GM19455 (cell line): Measurements from ENCODE around the gene INPP5B.
"Not testable (repeated sequence)": the region's sequence is repeated elsewhere in the genome, so short reads cannot be mapped to it uniquely, and the experiment has no call there.

Experiments used
- ATAC-seq: cut with Tn5 transposase; IDR thresholded peaks from one replicate; pipeline ENCODE4 v1.9.1; 2021; ENCODE audit not compliant: unreplicated experiment

INPP5B gene

DNA sequence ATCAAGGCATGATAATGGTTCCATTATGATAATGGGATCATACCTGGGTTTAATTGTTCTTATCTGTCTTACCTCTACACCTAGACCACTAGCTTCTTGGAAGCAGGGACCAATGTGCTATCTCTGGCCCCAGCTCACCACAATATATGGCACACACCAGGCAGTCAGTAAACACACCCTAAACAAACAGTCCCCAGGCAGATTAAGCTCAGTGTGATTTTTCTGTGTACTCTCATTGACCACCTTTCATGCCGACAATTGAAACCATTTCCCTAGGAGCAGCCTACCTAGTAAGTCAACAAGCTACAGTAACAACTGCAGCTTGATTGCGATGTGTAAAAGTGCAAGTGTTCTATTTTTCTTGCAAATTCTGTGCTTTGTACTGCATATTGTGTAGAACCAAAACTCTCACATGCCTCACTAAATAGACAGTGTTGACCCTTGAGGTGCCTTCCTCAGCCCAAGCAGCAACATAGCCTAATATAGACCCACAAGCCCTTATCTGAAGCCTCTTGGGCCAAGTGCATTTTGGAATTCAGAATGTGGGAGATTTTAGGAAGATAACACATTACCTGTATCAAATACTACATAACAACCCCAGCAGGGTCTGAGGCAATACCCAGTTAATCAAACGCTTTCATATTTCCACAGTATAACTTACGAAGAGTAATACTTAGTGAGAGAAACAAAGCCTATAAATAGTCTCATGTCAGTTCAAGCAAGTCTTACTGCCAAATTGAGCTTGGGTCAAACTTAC is 32.0 kb downstream of the INPP5B start:
- ATAC-seq = no peak

DNA sequence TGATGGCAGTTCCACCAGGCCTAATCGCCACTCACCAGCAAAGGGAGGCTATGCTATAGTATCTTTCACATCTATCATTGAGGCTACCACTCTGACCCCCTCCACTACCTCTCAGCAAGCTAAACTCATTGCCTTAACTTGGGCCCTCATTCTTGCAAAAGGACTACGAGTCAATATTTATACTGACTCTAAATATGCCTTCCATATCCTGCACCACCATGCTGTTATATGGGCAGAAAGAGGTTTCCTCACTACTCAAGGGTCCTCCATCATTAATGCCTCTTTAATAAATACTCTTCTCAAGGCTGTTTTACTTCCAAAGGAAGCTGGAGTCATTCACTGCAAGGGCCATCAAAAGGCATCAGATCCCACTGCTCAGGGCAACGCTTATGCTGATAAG is 35.4 kb downstream of the INPP5B start:
- ATAC-seq = not testable (repeated sequence)

DNA sequence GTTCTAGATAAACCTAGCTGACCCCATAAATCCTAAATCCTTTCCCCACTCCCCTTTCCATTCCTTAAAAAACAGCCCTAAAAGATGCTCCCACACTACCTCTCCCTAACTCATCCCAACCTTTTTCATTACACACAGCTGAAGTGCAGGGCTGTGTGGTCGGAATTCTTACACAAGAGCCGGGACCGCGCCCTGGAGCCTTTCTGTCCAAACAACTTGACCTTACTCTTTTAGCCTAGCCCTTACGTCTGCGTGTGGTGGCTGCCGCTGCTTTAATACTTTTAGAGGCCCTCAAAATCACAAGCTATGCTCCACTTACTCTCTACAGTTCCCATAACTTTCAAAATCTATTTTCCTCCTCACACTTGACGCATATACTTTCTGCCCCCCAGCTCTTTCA is 36.0 kb downstream of the INPP5B start:
- not testable (repeated sequence) for ATAC-seq

DNA sequence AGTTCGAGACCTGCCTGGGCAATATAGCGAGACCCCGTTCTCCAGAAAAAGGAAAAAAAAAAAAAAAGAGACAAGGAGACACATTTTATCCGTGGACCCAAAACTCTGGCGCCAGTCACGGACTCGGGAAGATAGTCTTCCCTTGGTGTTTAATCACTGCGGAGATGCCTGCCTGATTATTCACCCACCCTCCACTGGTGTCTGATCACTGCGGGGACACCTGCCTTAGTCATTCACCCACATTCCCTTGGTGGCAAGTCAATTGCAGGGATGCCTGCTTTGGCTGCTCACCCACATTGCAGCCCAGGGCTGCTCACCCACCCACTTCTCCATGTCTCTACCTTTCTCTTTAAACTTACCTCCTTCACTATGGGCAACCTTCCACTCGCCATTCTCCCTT is 38.3 kb downstream of the INPP5B start:
- ATAC-seq = not testable (repeated sequence)

DNA sequence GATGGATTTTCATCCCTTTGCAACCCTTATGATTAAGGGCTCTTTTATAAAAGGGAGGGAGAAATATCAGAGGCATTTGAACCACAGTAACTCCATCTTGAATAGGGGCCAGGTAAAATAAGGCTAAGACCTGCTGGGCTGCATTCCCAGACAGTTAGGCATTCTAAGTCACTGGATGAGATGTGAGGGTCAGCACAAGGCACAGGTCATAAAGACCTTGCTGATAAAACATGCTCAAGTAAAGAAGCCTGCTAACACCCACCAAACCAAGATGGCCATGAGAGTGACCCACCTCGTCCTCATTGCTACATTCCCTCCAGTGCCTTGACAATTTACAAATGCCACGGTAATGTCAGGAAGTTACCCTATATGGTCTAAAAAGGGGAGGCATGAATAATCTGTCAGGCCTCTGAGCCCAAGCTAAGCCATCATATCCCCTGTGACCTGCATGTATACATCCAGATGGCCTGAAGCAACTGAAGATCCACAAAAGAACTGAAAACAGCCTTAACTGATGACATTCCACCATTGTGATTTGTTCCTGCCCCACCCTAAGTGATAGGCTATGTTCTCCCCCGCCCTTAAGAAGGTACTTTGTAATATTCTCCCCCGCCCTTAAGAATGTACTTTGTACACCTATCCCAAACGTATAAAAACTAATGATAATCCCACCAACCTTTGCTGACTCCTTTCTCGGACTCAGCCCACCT is 39.3 kb downstream of the INPP5B start:
- not testable (repeated sequence) for ATAC-seq

DNA sequence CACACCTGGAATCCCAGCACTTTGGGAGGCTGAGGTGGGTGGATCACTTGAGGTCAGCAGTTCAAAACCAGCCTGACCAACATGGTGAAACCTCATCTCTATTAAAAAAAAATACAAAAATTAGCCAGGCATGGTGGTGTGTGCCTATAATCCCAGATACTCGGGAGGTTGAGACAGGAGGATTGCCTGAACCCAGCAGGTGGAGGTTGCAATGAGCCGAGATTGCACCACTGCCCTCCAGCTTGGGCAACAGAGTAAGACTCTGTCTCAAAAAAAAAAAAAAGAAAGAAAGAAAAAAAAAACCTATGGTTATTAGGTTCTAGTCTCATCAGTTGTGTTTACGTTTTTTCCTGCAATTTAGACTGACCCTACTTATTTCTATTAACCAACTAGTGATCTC is 40.3 kb downstream of the INPP5B start:
- not testable (repeated sequence) for ATAC-seq

DNA sequence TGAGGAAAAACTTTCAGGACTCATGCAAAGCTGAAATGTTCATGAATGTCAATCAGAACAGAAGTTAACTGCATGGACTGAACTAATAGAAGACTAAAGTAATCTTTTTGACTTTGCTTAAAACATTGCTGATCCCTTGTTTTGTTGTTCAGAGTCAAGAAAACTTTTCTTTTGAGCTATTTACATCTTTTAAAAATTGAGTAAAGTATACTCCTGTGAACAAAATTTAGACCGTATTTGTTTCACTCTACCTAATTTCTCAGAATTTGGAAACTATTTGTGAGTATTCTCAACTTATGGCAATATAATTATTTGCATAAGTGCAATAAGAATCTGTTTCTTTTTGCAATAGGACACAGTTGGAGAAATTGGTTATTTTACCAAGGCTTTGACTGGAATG is 41.1 kb downstream of the INPP5B start:
- no peak for ATAC-seq

DNA sequence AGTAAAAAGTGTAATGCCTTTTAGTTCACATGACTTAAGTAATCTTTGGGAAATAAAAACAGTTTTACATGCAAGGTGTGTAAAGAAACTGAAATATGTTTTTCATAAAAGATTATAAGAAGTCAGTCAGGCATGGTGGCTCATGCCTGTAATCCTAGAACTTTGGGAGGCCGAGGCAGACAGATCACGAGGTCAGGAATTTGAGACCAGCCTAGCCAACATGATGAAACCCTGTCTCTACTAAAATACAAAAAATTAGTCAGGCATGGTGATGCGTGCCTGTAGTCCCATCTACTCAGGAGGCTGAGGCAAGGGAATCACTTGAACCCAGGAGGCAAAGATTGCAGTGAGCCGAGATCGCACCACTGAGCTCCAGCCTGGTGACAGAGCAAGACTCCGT is 42.9 kb downstream of the INPP5B start:
- ATAC-seq = not testable (repeated sequence)

DNA sequence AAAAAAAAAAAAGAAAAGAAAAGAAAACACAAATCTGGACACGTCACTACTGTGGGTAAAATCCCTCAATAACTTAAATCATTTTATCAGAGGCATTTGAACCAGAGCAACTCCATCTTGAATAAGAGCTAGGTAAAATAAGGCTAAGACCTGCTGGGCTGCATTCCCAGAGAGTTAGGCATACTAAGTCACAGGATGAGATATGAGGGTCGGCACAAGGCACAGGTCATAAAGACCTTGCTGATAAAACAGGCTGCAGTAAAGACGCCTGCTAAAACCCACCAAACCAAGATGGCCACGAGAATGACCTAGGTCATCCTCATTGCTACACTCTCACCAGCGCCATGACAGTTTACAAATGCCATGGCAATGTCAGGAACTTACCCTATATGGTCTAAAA is 43.9 kb downstream of the INPP5B start:
- no peak for ATAC-seq

DNA sequence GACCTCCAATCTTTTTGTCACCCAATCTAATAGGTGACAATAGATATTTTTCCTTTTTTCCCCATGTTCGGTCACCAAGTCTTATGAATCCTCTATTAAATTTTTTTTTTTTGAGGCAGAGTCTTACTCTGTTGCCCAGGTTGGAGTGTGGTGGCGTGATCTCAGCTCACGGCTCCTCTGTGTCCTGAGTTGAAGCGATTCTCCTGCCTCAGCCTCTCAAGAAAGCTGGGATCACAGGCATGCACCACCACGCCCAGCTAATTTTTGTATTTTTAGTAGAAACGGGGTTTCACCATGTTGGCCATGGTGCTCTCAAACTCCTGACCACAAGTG is 45.0 kb downstream of the INPP5B start:
- no peak for ATAC-seq

DNA sequence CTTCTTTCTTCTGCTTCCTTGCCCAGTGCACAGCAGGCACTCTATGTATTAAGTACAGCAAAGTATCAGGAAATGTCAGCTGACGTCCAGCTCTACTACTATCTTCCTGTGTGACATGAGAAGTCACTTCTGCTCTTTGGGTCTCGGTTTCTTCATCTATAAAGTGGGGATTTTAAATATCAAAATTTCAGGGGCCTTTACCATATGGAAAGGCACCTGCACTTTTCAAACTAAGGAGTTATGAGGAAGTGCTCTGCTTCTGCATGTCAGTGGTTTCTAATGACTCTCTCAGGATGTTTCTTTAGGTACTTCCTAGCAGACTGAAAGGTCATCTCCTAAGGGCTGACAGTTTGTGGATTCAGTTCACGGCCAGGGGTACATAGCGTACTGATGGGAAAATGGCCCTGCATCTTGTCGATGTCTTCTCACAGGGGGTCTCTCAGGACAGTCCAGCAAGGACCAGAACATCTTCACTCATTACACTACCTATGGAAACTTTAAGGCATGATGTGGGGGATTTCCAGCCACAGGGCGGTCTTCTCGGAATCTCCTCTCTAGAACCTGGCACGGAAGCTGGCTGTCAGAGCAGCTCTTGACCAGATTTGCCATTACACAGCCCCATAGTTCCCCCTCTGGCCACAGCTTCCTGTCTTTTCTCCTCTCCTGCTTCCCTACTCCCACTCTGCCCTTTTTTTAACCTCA is 45.5 kb downstream of the INPP5B start:
- no peak for ATAC-seq

DNA sequence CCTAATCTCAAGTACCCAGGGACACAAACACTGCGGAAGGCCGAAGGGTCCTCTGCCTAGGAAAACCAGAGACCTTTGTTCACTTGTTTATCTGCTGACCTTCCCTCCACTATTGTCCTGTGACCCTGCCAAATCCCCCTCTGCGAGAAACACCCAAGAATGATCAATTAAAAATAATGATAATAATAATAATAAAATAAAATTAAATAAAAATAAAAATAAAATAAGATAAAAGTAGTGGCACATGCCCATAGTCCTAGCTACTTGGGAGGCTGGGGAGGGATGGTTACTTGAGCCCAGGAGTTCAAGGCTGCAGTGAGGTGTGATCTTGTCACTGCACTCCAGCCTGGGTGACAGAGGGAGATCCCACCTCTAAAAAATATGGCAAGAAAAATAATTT is 49.3 kb downstream of the INPP5B start:
- ATAC-seq = not testable (repeated sequence)

DNA sequence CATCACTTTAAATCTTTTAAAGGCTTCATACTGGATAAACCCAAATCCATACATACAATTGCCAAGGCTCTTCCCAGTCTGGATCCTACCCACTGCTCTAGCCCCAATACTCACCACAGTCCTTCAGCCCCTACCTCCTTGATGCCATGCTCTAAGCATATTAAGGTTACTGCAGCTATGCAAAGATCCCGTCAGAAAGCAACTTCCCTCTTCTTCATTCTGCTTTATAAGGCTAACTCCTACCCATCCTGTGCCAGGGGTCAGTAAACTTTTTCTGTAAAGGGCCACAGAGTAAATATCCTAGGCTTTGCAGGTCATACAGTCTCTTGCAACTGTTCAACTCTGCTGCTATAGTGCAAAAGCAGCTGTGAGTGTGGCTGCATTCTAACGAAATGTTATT is 53.2 kb downstream of the INPP5B start:
- no peak for ATAC-seq

DNA sequence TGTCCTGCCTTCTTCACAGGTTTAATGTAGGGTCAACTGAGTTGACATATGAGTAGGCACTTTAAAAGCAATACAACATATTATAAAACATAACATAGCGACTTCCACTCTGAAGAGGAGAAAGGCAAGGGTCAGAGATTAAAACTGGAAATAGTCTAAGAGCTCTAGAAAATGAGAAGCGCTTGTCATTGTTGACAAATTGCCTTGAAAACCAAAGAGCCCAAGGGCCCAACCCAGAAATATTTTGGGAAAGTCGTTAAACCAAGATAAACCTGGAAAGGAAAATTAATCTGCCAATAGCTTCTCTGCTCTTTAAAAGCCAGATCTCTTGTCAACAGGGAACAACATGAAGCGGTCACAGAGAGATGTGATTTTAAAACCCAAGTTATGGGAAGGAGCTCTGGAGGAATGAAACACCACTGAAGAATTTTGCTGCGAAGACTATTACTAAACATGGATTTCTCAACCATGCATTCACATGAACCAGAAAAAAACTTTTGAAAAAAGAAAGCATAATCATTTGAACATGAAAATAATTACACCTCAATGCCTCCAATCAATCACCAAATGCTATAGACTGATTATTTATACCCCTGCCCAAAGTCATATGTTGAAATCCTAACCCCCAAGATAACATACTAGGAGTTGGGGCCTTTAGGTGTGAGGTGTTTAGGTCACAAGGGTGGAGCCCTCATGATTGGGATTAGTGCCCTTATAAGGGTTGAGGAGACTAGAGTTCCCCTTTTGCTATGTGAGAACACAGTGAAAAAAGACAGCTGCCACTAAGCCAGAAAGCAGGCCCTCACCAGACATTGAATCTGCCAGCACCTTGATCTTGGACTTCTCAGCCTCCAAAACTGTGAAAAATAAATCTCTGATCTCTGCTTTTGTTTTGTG is 54.5 kb downstream of the INPP5B start:
- no peak for ATAC-seq

DNA sequence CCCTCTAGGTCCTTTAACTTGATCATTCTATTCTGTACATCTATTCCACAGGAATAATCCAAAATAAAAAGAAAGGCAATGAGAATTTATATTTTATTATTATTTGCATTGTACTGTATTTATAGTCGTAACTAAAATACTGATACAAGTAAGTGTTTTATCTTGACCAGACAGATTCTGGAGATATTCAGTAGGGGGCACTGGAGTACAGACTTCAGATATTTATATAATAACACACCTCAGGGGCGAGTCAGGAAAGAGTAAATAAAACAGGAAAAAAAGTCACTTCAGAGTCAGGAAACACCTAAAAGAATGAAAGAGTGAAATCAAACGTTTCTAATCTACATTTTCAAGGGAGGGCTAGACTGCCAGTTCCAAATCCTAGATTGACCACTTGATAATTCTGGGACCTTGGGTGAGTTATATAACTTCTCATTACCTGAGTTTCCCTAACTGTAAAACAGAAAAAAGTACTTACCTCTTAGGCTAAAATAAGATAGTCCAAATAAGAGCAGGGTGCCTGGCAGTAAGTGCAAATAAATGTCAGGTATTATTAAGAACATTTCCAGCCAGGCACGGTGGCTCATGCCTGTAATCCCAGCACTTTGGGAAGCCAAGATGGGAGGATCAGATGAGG is 56.4 kb downstream of the INPP5B start:
- no peak for ATAC-seq

DNA sequence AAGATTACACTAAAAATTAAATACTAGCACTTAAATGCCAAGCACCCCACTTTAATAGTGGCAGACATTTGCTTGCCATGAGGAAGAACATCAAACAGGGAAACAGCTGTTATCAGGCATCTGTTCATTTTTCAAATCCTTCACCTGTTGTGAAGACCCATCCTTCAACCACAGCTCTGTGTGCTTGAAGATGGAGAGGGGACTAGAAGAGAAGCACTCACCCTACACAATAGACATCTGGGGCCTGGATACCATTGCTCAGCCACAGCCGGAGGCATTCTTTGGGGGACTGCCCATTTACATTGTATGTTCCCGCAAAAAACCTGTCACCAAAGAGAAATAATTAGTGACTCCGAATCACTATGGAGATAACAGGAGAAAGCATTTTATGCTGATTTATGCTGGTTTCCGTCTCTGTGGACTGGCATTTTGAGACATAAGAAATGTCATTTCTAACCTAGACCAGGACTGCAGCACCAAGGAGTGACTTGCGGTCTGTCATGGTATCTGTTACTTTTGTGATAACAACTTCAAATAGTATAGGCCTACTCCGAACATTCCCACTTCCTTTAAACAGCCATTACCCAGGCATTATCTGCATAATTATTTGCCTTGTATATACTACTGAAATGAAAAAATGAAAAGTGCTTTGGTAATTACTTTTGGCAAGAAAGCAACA is 58.7 kb downstream of the INPP5B start:
- no peak for ATAC-seq

DNA sequence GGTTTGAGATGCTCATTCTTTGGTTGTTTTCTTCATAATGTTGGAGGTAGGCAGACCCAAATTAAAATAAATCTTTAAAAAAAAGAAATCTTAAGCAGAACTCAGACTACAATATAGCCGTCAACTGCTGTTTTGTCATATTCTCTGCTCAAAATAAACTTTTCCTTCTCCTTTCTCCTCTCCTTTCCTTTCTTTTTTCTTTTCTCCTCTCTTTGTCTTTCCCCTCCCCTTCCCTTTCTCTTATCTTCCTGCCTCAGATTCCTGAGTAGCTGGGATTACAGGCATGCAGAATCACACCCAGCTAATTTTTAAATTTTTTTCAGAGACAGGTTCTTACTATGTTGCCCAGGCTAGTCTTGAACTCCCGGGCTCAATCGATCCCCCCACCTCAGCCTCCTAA is 62.7 kb downstream of the INPP5B start:
- no peak for ATAC-seq

DNA sequence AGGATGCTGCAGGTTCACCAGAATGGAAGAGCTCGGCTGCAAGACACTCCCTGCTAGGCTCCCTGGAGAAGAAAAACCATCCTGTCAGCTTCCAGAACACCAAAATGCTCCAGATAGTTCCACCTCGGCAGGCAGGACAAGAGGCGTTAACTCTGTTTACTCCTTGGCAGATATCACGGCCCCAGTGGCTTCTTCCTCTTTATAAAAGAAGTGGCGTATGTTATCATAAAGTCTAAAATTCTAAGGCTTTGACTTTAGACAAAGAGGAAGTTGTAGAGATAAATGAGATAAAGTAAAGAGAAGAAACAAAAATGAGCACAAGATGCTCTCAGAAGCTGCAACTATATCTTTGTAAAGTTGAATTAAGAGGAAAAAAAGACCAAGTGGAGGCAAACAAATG is 63.2 kb downstream of the INPP5B start:
- ATAC-seq = no peak

DNA sequence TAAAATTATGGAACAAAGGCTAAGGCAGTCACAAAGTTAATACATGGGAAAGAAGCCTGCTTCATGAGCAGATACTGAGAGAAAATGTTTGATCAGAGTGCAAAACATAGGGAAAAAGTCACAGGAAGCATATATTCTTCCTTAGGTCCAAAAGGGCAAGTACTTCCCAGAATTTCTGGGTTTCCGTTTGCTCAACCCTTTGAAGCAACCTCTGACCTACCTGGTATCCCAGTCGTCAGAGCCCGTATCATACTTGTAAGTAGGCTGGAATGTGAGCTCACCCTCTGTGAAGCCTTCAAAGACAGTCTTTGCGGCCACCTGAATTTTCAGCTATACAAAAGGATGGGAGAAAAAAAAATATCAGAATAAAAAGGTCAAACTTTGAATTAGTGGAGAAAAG is 67.0 kb downstream of the INPP5B start:
- no peak for ATAC-seq

DNA sequence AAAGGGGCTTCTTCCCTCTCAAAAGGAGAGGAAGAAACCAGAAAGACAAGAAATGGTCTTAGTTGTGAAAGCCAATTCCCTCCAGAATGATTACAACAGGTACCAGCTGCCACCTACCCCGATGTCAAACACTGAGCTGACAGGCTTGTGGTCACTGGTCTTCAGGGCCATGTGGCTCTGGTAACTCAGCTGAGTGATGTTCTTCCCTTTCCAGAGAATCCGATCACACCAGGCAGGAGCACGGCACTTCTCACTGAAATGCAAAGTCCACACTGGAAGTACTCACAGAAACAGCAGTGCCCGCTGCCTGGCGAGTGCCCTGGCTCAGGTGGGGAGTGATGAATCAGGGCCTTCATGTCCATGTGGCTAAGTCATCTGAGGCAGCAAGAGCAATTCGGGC is 68.8 kb downstream of the INPP5B start:
- no peak for ATAC-seq
